DND-41 (cell line): ENCODE measurements around the gene NAPB.

Experiments
- CTCF ChIP-seq: IDR thresholded peaks from 2 replicates; pipeline ENCODE4 v1.5.1; 2012; ENCODE audit warnings: borderline replicate concordance, low read length, moderate library complexity, mild to moderate bottlenecking; ENCODE audit not compliant: poor library complexity, severe bottlenecking; ENCODE audit errors: extremely low read depth
- EZH2 ChIP-seq: IDR thresholded peaks from 3 replicates; pipeline ENCODE4 v1.6.1; 2012; ENCODE audit warnings: borderline replicate concordance, low read depth, mild to moderate bottlenecking, moderate library complexity, low read length, inconsistent platforms; ENCODE audit not compliant: severe bottlenecking

GRCh38 chr20:23358563-23358906 lies 62.8 kb downstream of the NAPB start:
- TF ChIP-seq CTCF (no peak), EZH2 (no peak)
